Astrocyte (in vitro differentiated cells and primary cell): ENCODE results near the gene RSF1. TPM values are rescaled to one million over a fixed set of nuclear protein-coding genes. Genes with fewer than 3 reads are reported as not detected.

Experiments used
- DNase-seq: peaks from one replicate; pipeline ENCODE4 v3.0.0-alpha.2; 2010; ENCODE audit warnings: low read depth
- FAIRE-seq: peaks from 2 replicates; lab custom pipeline; 2011; peaks lifted over from hg19 to GRCh38; lab: Jason Lieb, UNC
- H2AFZ ChIP-seq: 2 replicates; pipeline ENCODE4 v1.6.0; 2012; ENCODE audit warnings: low read depth, low read length, inconsistent platforms
- H3K27ac ChIP-seq: 2 replicates; pipeline ENCODE4 v1.5.1; 2011; ENCODE audit warnings: low read depth, low read length, inconsistent platforms
- H3K27me3 ChIP-seq: 2 replicates; pipeline ENCODE4 v1.6.0; 2011; ENCODE audit warnings: low read length, inconsistent platforms; ENCODE audit not compliant: insufficient read depth
- H3K36me3 ChIP-seq: 2 replicates; pipeline ENCODE4 v1.5.1; 2011; ENCODE audit warnings: low read length, inconsistent platforms; ENCODE audit not compliant: insufficient read depth
- H3K4me1 ChIP-seq: 2 replicates; pipeline ENCODE4 v1.5.1; 2011; ENCODE audit warnings: low read length, inconsistent platforms; ENCODE audit not compliant: insufficient read depth
- H3K4me2 ChIP-seq: 2 replicates; pipeline ENCODE4 v1.6.0; 2012; ENCODE audit warnings: low read length, inconsistent platforms
- H3K4me3 ChIP-seq: 2 replicates; pipeline ENCODE4 v1.5.1; 2011; ENCODE audit warnings: low read depth, mild to moderate bottlenecking, low read length, inconsistent platforms; ENCODE audit not compliant: insufficient read depth
- H3K79me2 ChIP-seq: 2 replicates; pipeline ENCODE4 v1.6.0; 2012; ENCODE audit warnings: mild to moderate bottlenecking, low read length, inconsistent platforms; ENCODE audit not compliant: insufficient read depth
- H3K9ac ChIP-seq: 2 replicates; pipeline ENCODE4 v1.6.0; 2012; ENCODE audit warnings: mild to moderate bottlenecking, low read length, inconsistent platforms
- H3K9me3 ChIP-seq: 2 replicates; pipeline ENCODE4 v1.5.1; 2012; ENCODE audit warnings: low read depth, mild to moderate bottlenecking, low read length, inconsistent platforms; ENCODE audit not compliant: insufficient read depth
- H4K20me1 ChIP-seq: 2 replicates; pipeline ENCODE4 v1.6.0; 2012; ENCODE audit warnings: low read length, inconsistent platforms; ENCODE audit not compliant: insufficient read depth
- H3K27ac Mint-ChIP-seq: one replicate; pipeline ENCODE4 v1.8.0; 2021; ENCODE audit warnings: mild to moderate bottlenecking, mixed read lengths; ENCODE audit not compliant: unreplicated experiment
- H3K27me3 Mint-ChIP-seq: one replicate; pipeline ENCODE4 v1.8.0; 2021; ENCODE audit warnings: low read depth, mixed read lengths; ENCODE audit not compliant: unreplicated experiment
- H3K36me3 Mint-ChIP-seq: one replicate; pipeline ENCODE4 v1.8.0; 2021; ENCODE audit warnings: low read depth, mixed read lengths; ENCODE audit not compliant: unreplicated experiment
- H3K4me1 Mint-ChIP-seq: one replicate; pipeline ENCODE4 v1.8.0; 2021; ENCODE audit warnings: low read depth, mixed read lengths; ENCODE audit not compliant: unreplicated experiment
- H3K4me3 Mint-ChIP-seq: one replicate; pipeline ENCODE4 v1.8.0; 2021; ENCODE audit warnings: mild to moderate bottlenecking, moderate library complexity, mixed read lengths; ENCODE audit not compliant: unreplicated experiment
- H3K9me3 Mint-ChIP-seq: one replicate; pipeline ENCODE4 v1.8.0; 2021; ENCODE audit warnings: mild to moderate bottlenecking, mixed read lengths; ENCODE audit not compliant: unreplicated experiment
- CTCF ChIP-seq: IDR thresholded peaks from 2 replicates; pipeline ENCODE4 v1.5.1; 2011; ENCODE audit warnings: low read depth, mild to moderate bottlenecking, inconsistent platforms, low read length, moderate library complexity; ENCODE audit not compliant: insufficient read depth
- EZH2 ChIP-seq: IDR thresholded peaks from 2 replicates; pipeline ENCODE4 v1.6.1; 2012; ENCODE audit warnings: mild to moderate bottlenecking, low read length, inconsistent platforms; ENCODE audit not compliant: insufficient read depth
- total RNA-seq: library from RNA; stranded (reverse); gene quantifications from 2 replicates; pipeline ENCODE4 v1.2.1, GENCODE V29; 2021

Gene RSF1
- total RNA-seq, 1 donor from 2014 or later: 84.0 TPM

DNA sequence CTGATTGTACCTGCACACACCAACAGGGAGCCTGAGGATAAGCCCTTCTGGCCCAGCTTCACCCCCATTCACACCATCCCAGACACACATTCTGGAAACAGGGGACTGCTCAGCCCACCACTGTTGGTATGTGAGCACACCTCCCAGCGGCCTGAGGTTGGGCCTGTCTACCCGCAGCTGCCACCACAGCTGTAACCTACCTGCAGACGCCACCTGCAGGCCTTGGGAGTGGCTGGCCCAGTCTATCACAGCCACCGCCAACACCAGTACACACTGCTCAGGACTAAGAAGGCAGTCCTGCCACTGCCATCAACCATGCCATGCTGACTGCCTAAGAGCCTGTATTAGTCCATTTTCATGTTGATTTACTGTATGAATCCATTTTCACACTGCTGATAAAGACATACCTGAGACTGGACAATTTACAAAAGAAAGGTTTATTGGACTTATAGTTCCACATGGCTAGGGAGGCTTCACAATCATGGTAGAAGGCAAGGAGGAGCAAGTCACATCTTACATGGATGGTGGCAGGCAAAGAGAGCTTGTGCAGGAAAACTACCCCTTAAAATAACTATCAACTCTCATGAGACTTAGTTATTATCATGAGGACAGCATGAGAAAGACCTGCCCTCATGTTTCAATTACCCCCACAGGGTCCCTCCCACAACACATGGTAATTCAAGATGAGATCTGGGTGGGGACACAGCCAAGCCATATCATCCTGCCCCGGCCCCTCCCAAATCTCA, 30.6 kb downstream of the RSF1 start:
- Mint-ChIP-seq H3K4me3 (no peak overlapping the region), H3K36me3 (peaks cover 22% of the 10 kb centered on the region), H3K27ac (no peak overlapping the region), H3K4me1 (peaks cover 19% of the 10 kb centered on the region), H3K27me3 (no peaks in the 10 kb centered on the region), H3K9me3 (peaks cover 4% of the 10 kb centered on the region)
- Histone ChIP-seq H3K4me3 (no peak overlapping the region), H3K79me2 (peaks cover 98% of the 10 kb centered on the region), H2AFZ (no peak overlapping the region), H3K27ac (no peak overlapping the region), H3K27me3 (no peaks in the 10 kb centered on the region), H3K9ac (no peak overlapping the region), H4K20me1 (peaks cover 97% of the 10 kb centered on the region), H3K9me3 (no peaks in the 10 kb centered on the region), H3K36me3 (no peaks in the 10 kb centered on the region), H3K4me1 (no peaks in the 10 kb centered on the region), H3K4me2 (no peak overlapping the region)
- no peak for FAIRE-seq
- no peak for DNase-seq
- TF ChIP-seq CTCF (no peak), EZH2 (no peak)

DNA sequence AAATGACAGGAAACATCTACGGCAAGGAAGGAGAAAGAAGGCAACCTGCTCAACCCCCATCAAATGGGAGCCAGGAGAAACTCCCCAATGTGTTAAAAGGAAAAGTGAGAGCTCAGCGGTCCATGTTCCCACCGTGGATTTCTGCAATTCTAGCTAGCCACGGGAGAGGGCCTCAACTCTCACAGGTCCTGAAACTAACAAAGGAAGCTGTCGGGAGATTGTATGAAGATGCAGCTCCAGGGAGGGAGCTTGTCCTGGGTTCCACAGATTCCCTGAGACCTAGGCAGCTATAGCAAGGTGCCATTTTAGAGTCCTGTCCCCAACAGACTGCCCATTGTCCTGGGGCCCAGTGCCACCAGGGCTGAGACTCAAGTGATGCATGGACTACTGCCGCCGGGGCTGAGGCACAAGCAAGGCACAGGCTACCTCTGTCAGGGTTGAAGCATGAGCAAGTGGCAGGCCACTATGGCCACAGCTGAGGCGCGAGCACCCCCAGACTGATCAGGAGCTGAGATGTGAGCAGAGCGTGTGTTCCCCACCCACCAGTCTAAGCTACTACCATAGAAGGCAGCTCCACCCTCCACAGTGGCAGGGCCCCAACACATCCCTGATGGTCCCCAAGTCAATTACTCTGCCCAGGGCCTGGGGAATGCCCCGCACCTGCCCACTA, 31.3 kb downstream of the RSF1 start:
- peaks cover 4% of the 10 kb centered on the region for H3K9me3 Mint-ChIP-seq
- H3K27ac Mint-ChIP-seq: no peak overlapping the region
- no peak overlapping the region for H3K4me2 ChIP-seq
- H3K4me3 ChIP-seq: no peak overlapping the region
- no peaks in the 10 kb centered on the region for H3K4me1 ChIP-seq
- H3K36me3 Mint-ChIP-seq: peaks cover 22% of the 10 kb centered on the region
- FAIRE-seq (no peak), DNase-seq (no peak)
- no peaks in the 10 kb centered on the region for H3K27me3 ChIP-seq
- no peaks in the 10 kb centered on the region for H3K9me3 ChIP-seq
- TF ChIP-seq CTCF (no peak), EZH2 (no peak)
- peaks cover 98% of the 10 kb centered on the region for H3K79me2 ChIP-seq
- peaks cover 13% of the 10 kb centered on the region for H3K4me1 Mint-ChIP-seq
- no peak overlapping the region for H2AFZ ChIP-seq
- no peaks in the 10 kb centered on the region for H3K36me3 ChIP-seq
- H3K9ac ChIP-seq: no peak overlapping the region
- H3K27me3 Mint-ChIP-seq: no peaks in the 10 kb centered on the region
- H4K20me1 ChIP-seq: peaks cover 97% of the 10 kb centered on the region
- no peak overlapping the region for H3K4me3 Mint-ChIP-seq
- no peak overlapping the region for H3K27ac ChIP-seq

DNA sequence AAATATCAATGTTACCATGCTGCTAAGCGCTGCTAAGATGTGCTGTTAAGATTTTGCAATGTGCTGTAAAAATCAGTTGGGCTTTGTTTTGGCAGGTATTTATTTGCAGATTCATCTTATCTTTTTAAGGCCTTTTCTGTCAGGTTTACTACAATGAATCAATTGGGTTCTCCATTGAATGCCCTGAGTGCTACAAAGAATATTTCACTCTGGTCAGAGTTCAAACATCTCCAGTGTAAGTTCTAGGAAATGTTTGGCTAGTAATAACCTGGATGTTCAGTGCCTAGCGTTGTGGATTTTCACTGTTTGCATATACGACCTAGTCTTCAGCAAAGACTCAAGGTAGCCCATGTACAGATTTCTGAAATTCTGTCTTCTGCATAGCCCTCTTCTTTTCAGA, 36.0 kb downstream of the RSF1 start:
- Mint-ChIP-seq H3K27ac (no peak overlapping the region), H3K36me3 (peaks cover 6% of the 10 kb centered on the region), H3K4me3 (no peak overlapping the region), H3K27me3 (no peaks in the 10 kb centered on the region), H3K9me3 (no peaks in the 10 kb centered on the region), H3K4me1 (peaks cover 14% of the 10 kb centered on the region)
- no peak for FAIRE-seq
- Histone ChIP-seq H3K27ac (no peak overlapping the region), H3K79me2 (peaks cover 94% of the 10 kb centered on the region), H3K9me3 (no peaks in the 10 kb centered on the region), H3K9ac (no peak overlapping the region), H4K20me1 (peaks cover 92% of the 10 kb centered on the region), H2AFZ (no peak overlapping the region), H3K36me3 (no peaks in the 10 kb centered on the region), H3K4me1 (no peaks in the 10 kb centered on the region), H3K4me2 (no peak overlapping the region), H3K4me3 (no peak overlapping the region), H3K27me3 (no peaks in the 10 kb centered on the region)
- DNase-seq: no peak
- TF ChIP-seq EZH2: no peak
- no peak for TF ChIP-seq CTCF
